HG03378 (cell line): ENCODE data around the gene CHRND.

Experiments
- ATAC-seq: cut with Tn5 transposase; IDR thresholded peaks from one replicate; pipeline ENCODE4 v1.9.1; 2021; ENCODE audit warnings: mild to moderate bottlenecking, moderate library complexity; ENCODE audit not compliant: unreplicated experiment

The CHRND gene

GRCh38 chr2:232502911-232503808 is 22.8 kb upstream of the CHRND start:
- no peak for ATAC-seq

GRCh38 chr2:232503809-232504323 is 22.1 kb upstream of the CHRND start:
- ATAC-seq = no peak

DNA sequence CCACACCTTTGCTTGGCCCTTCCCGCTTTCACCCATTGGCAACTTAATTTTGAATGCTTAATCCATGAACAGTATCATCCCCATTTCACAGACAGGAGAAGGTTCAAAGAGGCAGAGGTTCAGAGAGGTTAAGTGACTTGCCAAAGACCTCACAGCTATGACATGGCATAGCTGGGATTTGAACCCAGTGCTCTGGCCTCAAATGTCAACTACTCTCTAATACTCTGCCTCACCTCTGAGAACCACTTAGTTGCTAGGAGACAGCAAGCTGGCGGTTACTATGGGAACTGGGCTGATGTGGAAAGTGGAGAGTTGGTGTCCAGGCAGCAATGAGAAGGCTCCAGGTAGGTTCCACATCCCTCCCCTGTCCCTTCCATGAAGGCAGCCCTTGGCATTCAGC is 21.5 kb upstream of the CHRND start:
- no peak for ATAC-seq

DNA sequence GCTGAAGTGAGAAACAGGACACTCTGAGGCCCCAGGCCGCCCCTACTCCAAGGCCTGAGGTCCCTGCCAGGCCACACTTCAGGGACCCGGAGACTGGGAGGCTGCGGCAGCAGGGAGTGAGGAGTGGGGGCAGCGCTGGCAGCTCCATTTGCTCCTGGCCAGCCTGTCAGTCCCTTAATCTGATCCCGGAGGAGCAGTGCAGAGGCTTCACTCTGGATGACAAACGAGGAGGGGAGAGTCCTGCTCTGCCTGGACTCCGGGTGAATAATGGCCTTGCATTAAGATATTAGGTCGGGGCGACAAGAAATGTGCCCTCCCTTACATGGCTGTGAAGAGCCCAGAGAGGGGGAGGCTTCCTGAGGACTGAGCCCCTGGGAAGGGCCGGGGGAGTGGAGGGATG is 20.1 kb upstream of the CHRND start:
- ATAC-seq = no peak

DNA sequence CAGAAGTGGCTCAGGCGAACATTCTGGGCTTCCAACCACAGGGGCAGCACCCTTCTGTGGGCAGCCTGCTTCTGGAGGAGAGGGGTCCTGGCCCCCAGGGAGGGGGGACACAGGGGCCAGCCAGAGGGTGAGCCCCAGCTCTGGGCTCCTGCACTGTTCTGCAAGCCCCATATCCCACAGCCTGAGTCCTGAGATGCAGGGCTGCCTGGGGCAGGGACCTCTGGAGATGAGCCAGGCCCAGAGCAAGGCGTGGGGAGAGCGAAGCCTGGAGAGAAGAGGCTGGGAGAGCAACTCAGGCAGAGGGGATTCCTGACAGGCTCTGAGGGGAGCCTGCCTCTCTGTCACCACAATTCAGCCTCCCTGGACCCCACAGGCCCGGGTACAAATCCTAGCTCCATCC is 19.3 kb upstream of the CHRND start:
- ATAC-seq = no peak

DNA sequence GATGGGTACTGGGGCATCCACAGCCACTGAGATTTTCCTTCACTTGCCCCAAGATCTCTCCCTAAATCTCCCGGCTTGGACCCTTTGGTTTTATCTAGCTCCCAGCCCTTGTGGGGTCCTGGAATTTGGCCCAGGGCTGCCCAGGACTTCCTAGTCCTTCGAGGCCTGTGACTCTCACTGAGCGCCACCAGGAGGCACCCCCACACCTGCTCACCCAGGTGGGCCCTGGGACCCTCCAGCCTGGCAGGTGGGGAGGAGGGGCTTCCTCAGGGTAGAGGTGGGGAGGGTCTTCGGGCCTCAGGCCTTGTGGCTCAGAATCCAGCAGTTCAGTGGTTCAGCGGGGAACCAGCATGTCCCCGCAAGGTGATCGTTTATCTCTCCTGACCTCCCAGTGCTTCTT is 17.7 kb upstream of the CHRND start:
- ATAC-seq = no peak

GRCh38 chr2:232511336-232511890 is 14.5 kb upstream of the CHRND start:
- no peak for ATAC-seq

DNA sequence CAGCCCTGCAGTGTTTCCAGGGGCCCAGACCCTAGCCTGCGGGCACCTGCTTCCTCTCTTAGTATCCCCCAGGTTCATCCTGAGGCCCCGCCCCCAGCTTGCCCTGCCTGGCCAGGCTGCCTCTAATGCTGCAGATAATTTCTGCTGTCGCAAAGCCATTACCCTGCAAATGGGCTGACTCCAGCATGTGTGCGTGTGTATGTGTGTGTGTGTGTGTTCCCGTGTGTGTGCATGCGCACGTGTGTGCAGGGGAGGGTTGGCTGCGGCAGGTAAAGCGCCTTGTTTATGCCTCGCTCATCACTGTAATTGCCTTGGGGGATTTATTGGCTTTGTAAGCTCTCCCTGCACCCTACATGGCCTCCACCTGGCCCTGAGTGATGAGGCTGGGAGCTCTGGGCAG is 13.4 kb upstream of the CHRND start:
- no peak for ATAC-seq

GRCh38 chr2:232513353-232513752 is 12.6 kb upstream of the CHRND start:
- no peak for ATAC-seq

DNA sequence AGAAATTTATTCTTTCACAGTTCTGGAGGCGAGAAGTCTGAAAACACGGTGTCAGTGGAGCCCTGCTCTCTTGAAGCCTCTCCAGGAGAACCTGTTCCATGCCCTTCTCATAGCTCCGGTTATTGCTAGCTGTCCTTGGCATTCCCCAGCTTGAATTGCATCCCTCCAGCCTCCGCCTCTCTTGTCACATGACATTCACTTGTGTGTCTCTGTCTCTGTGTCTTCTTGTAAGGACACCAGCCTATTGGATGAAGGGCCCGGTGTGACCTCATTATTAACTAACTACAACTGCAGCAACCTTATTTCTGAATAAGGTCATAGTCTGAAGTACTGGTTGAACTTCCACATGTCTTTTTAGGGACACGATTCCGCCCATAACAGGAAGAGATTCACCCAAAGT is 10.3 kb upstream of the CHRND start:
- ATAC-seq = no peak

- ATAC-seq = no peak
These were observed 9.4 kb upstream of the CHRND start for GRCh38 chr2:232516551-232516950.

GRCh38 chr2:232518844-232519243 is 7.1 kb upstream of the CHRND start:
- ATAC-seq = no peak

- no peak for ATAC-seq
These were observed 6.2 kb upstream of the CHRND start, which contains the start of gene PRSS56 for GRCh38 chr2:232519581-232520438. TSS of gene PRSS56 (plus strand) at chr2:232520388. CDS start at chr2:232520599, 211 bp downstream.

GRCh38 chr2:232520489-232520888 is 5.5 kb upstream of the CHRND start:
- ATAC-seq = no peak

- no peak for ATAC-seq
These were observed 4.9 kb upstream of the CHRND start for GRCh38 chr2:232521098-232521497.

- ATAC-seq = no peak
These were observed 3.9 kb upstream of the CHRND start for GRCh38 chr2:232521959-232522622.

GRCh38 chr2:232522623-232523401 is 3.1 kb upstream of the CHRND start:
- no peak for ATAC-seq

DNA sequence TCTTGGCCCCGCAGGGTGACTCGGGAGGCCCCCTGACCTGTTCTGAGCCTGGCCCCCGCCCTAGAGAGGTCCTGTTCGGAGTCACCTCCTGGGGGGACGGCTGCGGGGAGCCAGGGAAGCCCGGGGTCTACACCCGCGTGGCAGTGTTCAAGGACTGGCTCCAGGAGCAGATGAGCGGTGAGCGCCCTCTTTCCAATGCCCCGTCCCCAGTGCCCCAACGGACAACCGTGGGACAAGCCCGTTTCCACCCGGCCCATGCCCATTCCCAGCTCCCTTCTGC is 2.6 kb upstream of the CHRND start:
- no peak for ATAC-seq

DNA sequence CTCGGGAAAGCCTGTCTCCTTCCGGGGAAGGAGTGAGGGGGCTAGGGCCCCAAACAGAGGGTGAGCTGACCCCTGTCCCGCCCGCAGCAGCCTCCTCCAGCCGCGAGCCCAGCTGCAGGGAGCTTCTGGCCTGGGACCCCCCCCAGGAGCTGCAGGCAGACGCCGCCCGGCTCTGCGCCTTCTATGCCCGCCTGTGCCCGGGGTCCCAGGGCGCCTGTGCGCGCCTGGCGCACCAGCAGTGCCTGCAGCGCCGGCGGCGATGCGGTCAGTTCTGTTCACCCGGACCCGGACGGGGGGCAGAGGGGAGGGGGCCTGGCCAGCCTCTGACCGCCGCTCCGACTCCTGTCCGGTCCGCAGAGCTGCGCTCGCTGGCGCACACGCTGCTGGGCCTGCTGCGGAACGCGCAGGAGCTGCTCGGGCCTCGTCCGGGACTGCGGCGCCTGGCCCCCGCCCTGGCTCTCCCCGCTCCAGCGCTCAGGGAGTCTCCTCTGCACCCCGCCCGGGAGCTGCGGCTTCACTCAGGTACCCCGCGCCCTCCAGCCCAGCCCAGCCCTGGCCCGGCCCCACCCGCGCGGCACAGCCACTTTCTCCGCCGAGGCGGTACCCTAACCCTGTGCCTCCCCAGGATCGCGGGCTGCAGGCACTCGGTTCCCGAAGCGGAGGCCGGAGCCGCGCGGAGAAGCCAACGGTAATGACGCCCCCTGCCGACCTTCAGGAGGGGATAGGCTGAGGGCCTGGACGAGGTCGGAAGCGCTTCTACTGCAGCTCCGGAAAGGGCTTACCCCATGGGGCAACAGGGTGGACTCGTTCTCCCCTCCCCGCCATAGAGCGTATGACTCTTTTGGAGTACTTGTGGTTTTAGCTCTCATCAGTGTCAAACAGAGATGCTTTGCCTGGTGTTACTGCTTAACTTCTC is 2.0 kb upstream of the CHRND start:
- no peak for ATAC-seq
